Measurements from ENCODE around the gene SHMT2. TPM values are rescaled to one million over a fixed set of nuclear protein-coding genes. Genes with fewer than 3 reads are reported as not detected.

The SHMT2 gene
- total RNA-seq, 4 donors from 2014 or later: 62.4 to 71.8 (median 67.4) TPM

GRCh38 chr12:57190037-57190436 is 39.5 kb upstream of the SHMT2 start:
- no peak for TF ChIP-seq POLR2A (IDR thresholded peaks at IDR 0.05)
- no peak for TF ChIP-seq CTCF (IDR thresholded peaks at IDR 0.05)
- no peak for DNase-seq (ENCODE audit: low spot score in 2 of 2)
- intact Hi-C loops (cut with DNase I; ENCODE audit: low total_unique reads): no loop called here
- 75% methylated on average over 6 of the region's 6 CpGs for WGBS, 2 donors
- H3K4me3 ChIP-seq (ENCODE audit: low read depth, poor library complexity, severe bottlenecking): no peak overlapping the region

- TF ChIP-seq CTCF (IDR thresholded peaks at IDR 0.05) (no peak), POLR2A (IDR thresholded peaks at IDR 0.05) (no peak)
- H3K4me3 ChIP-seq (ENCODE audit: low read depth, poor library complexity, severe bottlenecking): no peak overlapping the region
- DNase-seq (ENCODE audit: low spot score in 2 of 2): no peak
- intact Hi-C loops (cut with DNase I; ENCODE audit: low total_unique reads): no loop called here
- WGBS, 2 donors: 94 to 95% methylated on average over 18 to 23 of the region's 23 CpGs
Measured at GRCh38 chr12:57190821-57191220, 38.7 kb upstream of the SHMT2 start.

GRCh38 chr12:57191410-57191809 is 38.1 kb upstream of the SHMT2 start:
- intact Hi-C loops (cut with DNase I; ENCODE audit: low total_unique reads): no loop called here
- no peak overlapping the region for H3K4me3 ChIP-seq (ENCODE audit: low read depth, poor library complexity, severe bottlenecking)
- no peak for TF ChIP-seq CTCF (IDR thresholded peaks at IDR 0.05)
- no peak for TF ChIP-seq POLR2A (IDR thresholded peaks at IDR 0.05)
- no peak for DNase-seq (ENCODE audit: low spot score in 2 of 2)
- WGBS, 2 donors: 83 to 84% methylated on average over 7 to 11 of the region's 11 CpGs

- TF ChIP-seq CTCF (IDR thresholded peaks at IDR 0.05) (no peak), POLR2A (IDR thresholded peaks at IDR 0.05) (no peak)
- intact Hi-C loops (cut with DNase I; ENCODE audit: low total_unique reads): no loop called here
- WGBS, 2 donors: 78 to 86% methylated on average over 12 to 16 of the region's 16 CpGs
- DNase-seq (ENCODE audit: low spot score in 2 of 2): no peak
- no peak overlapping the region for H3K4me3 ChIP-seq (ENCODE audit: low read depth, poor library complexity, severe bottlenecking)
Measured at GRCh38 chr12:57192920-57193319, 36.6 kb upstream of the SHMT2 start.

GRCh38 chr12:57193706-57194245 is 35.7 kb upstream of the SHMT2 start:
- intact Hi-C loops (cut with DNase I; ENCODE audit: low total_unique reads): no loop called here
- no peak for DNase-seq (ENCODE audit: low spot score in 2 of 2)

More at GRCh38 chr12:57193706-57194245, 35.7 kb upstream of the SHMT2 start:
- WGBS, 2 donors: 84 to 87% methylated on average over 19 of the region's 19 CpGs
- TF ChIP-seq CTCF (IDR thresholded peaks at IDR 0.05) (no peak), POLR2A (IDR thresholded peaks at IDR 0.05) (no peak)
- H3K4me3 ChIP-seq (ENCODE audit: low read depth, poor library complexity, severe bottlenecking): no peak overlapping the region
